Hepatocyte (in vitro differentiated cells): ENCODE data around the gene PDSS2.

Experiments used
- CTCF ChIP-seq: fragments of 200-600 bp; sonication (generic); IDR thresholded peaks from 2 replicates; pipeline ENCODE4 v1.5.1; 2016; ENCODE audit warnings: antibody characterized with exemption, mild to moderate bottlenecking; ENCODE audit not compliant: poor library complexity
- EZH2 ChIP-seq: fragments of 200-600 bp; sonication (generic); IDR thresholded peaks from 2 replicates; pipeline ENCODE4 v1.6.1; 2016; ENCODE audit warnings: antibody characterized with exemption, mild to moderate bottlenecking, borderline replicate concordance

- no peak for TF ChIP-seq CTCF
- no peak for TF ChIP-seq EZH2
These were observed 315.4 kb downstream of the PDSS2 start for GRCh38 chr6:107144014-107144413.
